H1 (cell line): ENCODE data around the gene CEP120. TPM values are rescaled to one million over a fixed set of nuclear protein-coding genes. Genes with fewer than 3 reads are reported as not detected.
"Not testable (repeated sequence)": the region's sequence is repeated elsewhere in the genome, so short reads cannot be mapped to it uniquely, and the experiment has no call there.

Experiments used
- CTCF ChIA-PET: fragments of 300-600 bp; sonication (Branson Sonifier 250); formaldehyde crosslinking; loops from one replicate; lab custom pipeline; 2021; ENCODE audit not compliant: partially characterized antibody; lab: Charles Lee
- POLR2A ChIA-PET: fragments of 300-600 bp; sonication (Branson Sonifier 250); formaldehyde crosslinking; loops from one replicate; lab custom pipeline; 2021; ENCODE audit warnings: inconsistent platforms; ENCODE audit not compliant: partially characterized antibody; lab: Charles Lee
- DNase-seq, 2 experiments: peaks; one replicate each; pipeline versions ENCODE4 v3.0.0 to v3.0.0-alpha.2; 2010 to 2022; ENCODE audit warnings: low spot score in 2 of 2, low read depth in 1 of 2, mixed read lengths in 1 of 2
- FAIRE-seq: peaks from 2 replicates; lab custom pipeline; 2011; peaks lifted over from hg19 to GRCh38; lab: Jason Lieb, UNC
- H2AFZ ChIP-seq: 2 replicates; pipeline ENCODE4 v1.8.1; 2012; ENCODE audit warnings: low read length, inconsistent platforms
- H2AK5ac ChIP-seq: 2 replicates; pipeline ENCODE4 v1.6.1; 2013; ENCODE audit warnings: low read depth, low read length
- H2BK120ac ChIP-seq: replicated peaks from 2 replicates; pipeline ENCODE3; 2013; ENCODE audit warnings: low read depth, low read length, inconsistent platforms
- H2BK12ac ChIP-seq: 2 replicates; pipeline ENCODE4 v1.6.1; 2013; ENCODE audit warnings: low read depth, low read length
- H2BK15ac ChIP-seq: 2 replicates; pipeline ENCODE4 v1.6.1; 2013; ENCODE audit warnings: low read length
- H2BK20ac ChIP-seq: 2 replicates; pipeline ENCODE4 v1.6.1; 2013; ENCODE audit warnings: low read length
- H2BK5ac ChIP-seq: 2 replicates; pipeline ENCODE4 v1.6.1; 2013; ENCODE audit warnings: low read depth, low read length
- H3K14ac ChIP-seq: 2 replicates; pipeline ENCODE4 v1.6.1; 2013; ENCODE audit warnings: inconsistent platforms; ENCODE audit not compliant: insufficient read length
- H3K18ac ChIP-seq: 2 replicates; pipeline ENCODE4 v1.6.1; 2013; ENCODE audit warnings: low read length; ENCODE audit errors: extremely low read depth
- H3K23ac ChIP-seq: 2 replicates; pipeline ENCODE4 v1.6.1; 2013; ENCODE audit warnings: inconsistent platforms; ENCODE audit not compliant: insufficient read length
- H3K23me2 ChIP-seq: 2 replicates; pipeline ENCODE4 v1.6.1; 2013; ENCODE audit warnings: low read depth, low read length
- H3K27ac ChIP-seq: 2 replicates; pipeline ENCODE4 v1.6.1; 2011; ENCODE audit warnings: low read depth, low read length, inconsistent platforms
- H3K27me3 ChIP-seq, 4 experiments: replicated peaks in 1 of 4; 1 replicate in 1 of 4; 2 replicates in 3 of 4; pipeline versions ENCODE4 v1.6.1 to v1.8.1; 2011 to 2013; ENCODE audit warnings: low read length in 3 of 4, mild to moderate bottlenecking in 3 of 4, inconsistent platforms in 2 of 4, mixed read lengths in 2 of 4, moderate library complexity in 1 of 4; ENCODE audit not compliant: control insufficient read depth in 3 of 4, insufficient read depth in 3 of 4; ENCODE audit errors: extremely low read depth in 1 of 4
- H3K36me3 ChIP-seq, 4 experiments: 2 replicates each; pipeline versions ENCODE4 v1.6.1 to v1.8.1; 2011 to 2013; ENCODE audit warnings: mild to moderate bottlenecking in 4 of 4, low read length in 3 of 4, moderate library complexity in 2 of 4, control low read depth in 1 of 4, inconsistent platforms in 1 of 4; ENCODE audit not compliant: insufficient read depth in 4 of 4, control insufficient read depth in 2 of 4
- H3K4ac ChIP-seq: replicated peaks from 2 replicates; pipeline ENCODE3; 2013; ENCODE audit warnings: low read length, low read depth, mixed read lengths, inconsistent platforms; ENCODE audit not compliant: insufficient read length
- H3K4me1 ChIP-seq, 4 experiments: replicated peaks in 1 of 4; 1 replicate in 1 of 4; 2 replicates in 3 of 4; pipeline versions ENCODE4 v1.6.1 to v1.8.1; 2011 to 2013; ENCODE audit warnings: low read length in 3 of 4, inconsistent platforms in 2 of 4, mixed read lengths in 1 of 4; ENCODE audit not compliant: insufficient read depth in 4 of 4, control insufficient read depth in 3 of 4
- H3K4me2 ChIP-seq, 2 experiments: 2 replicates each; pipeline versions ENCODE4 v1.6.1 to v1.8.1; 2011 to 2013; ENCODE audit warnings: low read depth in 2 of 2, low read length in 2 of 2, control low read depth in 1 of 2, inconsistent platforms in 1 of 2, mild to moderate bottlenecking in 1 of 2; ENCODE audit not compliant: insufficient read depth in 1 of 2
- H3K4me3 ChIP-seq, 4 experiments: fragments of 200-600, 300-600 bp in 1 of 4; sonication (generic), shearing (Covaris generic), sonication (Bioruptor Twin) in 1 of 4; 2 replicates each; pipeline versions ENCODE4 v1.5.1 to v1.8.1; 2011 to 2016; ENCODE audit warnings: low read length in 4 of 4, low read depth in 3 of 4, control low read depth in 2 of 4, inconsistent platforms in 2 of 4, mild to moderate bottlenecking in 2 of 4, mixed read lengths in 1 of 4, moderate library complexity in 1 of 4; ENCODE audit not compliant: insufficient read depth in 2 of 4; ENCODE audit errors: extremely low read depth in 1 of 4
- H3K56ac ChIP-seq: replicated peaks from 2 replicates; pipeline ENCODE3; 2013; ENCODE audit warnings: low read depth, mild to moderate bottlenecking, mixed read lengths, low read length, inconsistent platforms; ENCODE audit not compliant: insufficient read length
- H3K79me1 ChIP-seq: 2 replicates; pipeline ENCODE4 v1.6.1; 2013; ENCODE audit warnings: low read depth, low read length, control low read depth
- H3K79me2 ChIP-seq, 2 experiments: 2 replicates each; pipeline versions ENCODE4 v1.6.1 to v1.8.1; 2012 to 2013; ENCODE audit warnings: low read length in 2 of 2, mild to moderate bottlenecking in 2 of 2, inconsistent platforms in 1 of 2; ENCODE audit not compliant: insufficient read depth in 2 of 2, control insufficient read depth in 1 of 2
- H3K9ac ChIP-seq, 4 experiments: replicated peaks in 1 of 4; 1 replicate in 1 of 4; 2 replicates in 3 of 4; pipeline versions ENCODE4 v1.6.1 to v1.8.1; 2011 to 2013; ENCODE audit warnings: low read depth in 3 of 4, low read length in 3 of 4, control low read depth in 2 of 4, mild to moderate bottlenecking in 2 of 4, moderate library complexity in 2 of 4, inconsistent platforms in 1 of 4; ENCODE audit errors: extremely low read depth in 1 of 4
- H3K9me3 ChIP-seq, 2 experiments: 2 replicates each; pipeline versions ENCODE4 v1.6.1 to v1.8.1; 2012 to 2013; ENCODE audit warnings: mild to moderate bottlenecking in 2 of 2, moderate library complexity in 2 of 2, control low read depth in 1 of 2, inconsistent platforms in 1 of 2, low read depth in 1 of 2, low read length in 1 of 2, mixed read lengths in 1 of 2; ENCODE audit not compliant: insufficient read depth in 2 of 2
- H4K20me1 ChIP-seq, 2 experiments: replicated peaks in 1 of 2; 2 replicates each; pipeline versions ENCODE3 to v1.8.1; 2011 to 2013; ENCODE audit warnings: inconsistent platforms in 2 of 2, low read length in 2 of 2, mild to moderate bottlenecking in 1 of 2; ENCODE audit not compliant: insufficient read depth in 2 of 2, control insufficient read depth in 1 of 2
- H4K5ac ChIP-seq: 2 replicates; pipeline ENCODE4 v1.6.1; 2013; ENCODE audit warnings: low read length, low read depth, mixed read lengths, inconsistent platforms; ENCODE audit not compliant: insufficient read length
- H4K8ac ChIP-seq: 2 replicates; pipeline ENCODE4 v1.8.0; 2013; ENCODE audit warnings: mild to moderate bottlenecking, moderate library complexity, low read length, inconsistent platforms; ENCODE audit not compliant: insufficient read depth; ENCODE audit errors: extremely low read depth
- H4K91ac ChIP-seq: replicated peaks from 2 replicates; pipeline ENCODE3; 2013; ENCODE audit warnings: low read length, mixed read lengths, inconsistent platforms; ENCODE audit not compliant: insufficient read length
- WGBS, 2 experiments: shearing (Covaris generic) in 1 of 2; methylation state at CpG; one replicate each; pipeline versions ENCODE4 v1.1.6 to v1.1.7; 2013 to 2015; ENCODE audit warnings: low lambda C conversion rate in 2 of 2, mixed read lengths in 2 of 2, inconsistent platforms in 1 of 2, low coverage in 1 of 2, missing lambda C conversion rate in 1 of 2; ENCODE audit not compliant: insufficient replicate concordance in 2 of 2, insufficient coverage in 1 of 2, insufficient read length in 1 of 2; ENCODE audit errors: extremely low coverage in 1 of 2, missing lambda C conversion rate in 1 of 2; 5-methylcytosine and 5-hydroxymethylcytosine counted together
- polyA plus RNA-seq, 7 experiments: library from polyadenylated mRNA; depleted of rRNA in 3 of 7; stranded (reverse) in 5 of 7; unstranded in 2 of 7; fragments of >200 nt in 5 of 7; fragments of 200-250 nt in 2 of 7; gene quantifications; 1 replicate in 5 of 7; 2 replicates in 1 of 7; 4 replicates in 1 of 7; pipeline versions ENCODE4 v1.2.1 to v1.2.3, GENCODE V29; 2011 to 2013; ENCODE audit warnings: missing spikeins in 2 of 7, mixed read lengths in 2 of 7
- total RNA-seq: library from RNA; stranded (reverse); fragmentation: NEBNext Ultra II Directional; extraction: Animal tissue kit (Norgen Biotek cat#: 25700); gene quantifications from 2 replicates; pipeline ENCODE4 v1.2.1, GENCODE V29; 2021

CEP120 gene
- total and polyA plus RNA-seq, 2 of the 8 experiments (the other 6 are each of a cell fraction or from before 2014, with no cell fraction given): 9.3 to 17.9 TPM

GRCh38 chr5:123308377-123308776 is 114.8 kb downstream of the CEP120 start:
- H4K91ac ChIP-seq, H3K4me2 ChIP-seq, H4K8ac ChIP-seq, H3K14ac ChIP-seq, H2BK12ac ChIP-seq, H3K9me3 ChIP-seq, POLR2A ChIA-PET, H3K23ac ChIP-seq, FAIRE-seq, H2BK5ac ChIP-seq, H3K79me2 ChIP-seq, H3K27me3 ChIP-seq, H3K4me1 ChIP-seq, H3K36me3 ChIP-seq, H2BK20ac ChIP-seq, H3K56ac ChIP-seq, H2AK5ac ChIP-seq, H3K4ac ChIP-seq, H2BK15ac ChIP-seq, DNase-seq, H3K23me2 ChIP-seq, H4K5ac ChIP-seq, H3K9ac ChIP-seq, H2BK120ac ChIP-seq, H3K79me1 ChIP-seq, H2AFZ ChIP-seq, H3K27ac ChIP-seq, H3K18ac ChIP-seq, H4K20me1 ChIP-seq, H3K4me3 ChIP-seq: not testable (repeated sequence)
- WGBS, 2 experiments: 90% methylated on average over 9 of the region's 9 CpGs; no CpG with 5 or more reads in 1 of the 2 experiments
- CTCF ChIA-PET: interaction anchor here (0.6 to 3.6 kb wide), 4 partner anchors 15 to 588 kb away, joined by 3 to 16 read pairs (median 3); no protein-coding TSS in a partner anchor
